Measurements from ENCODE around the gene KREMEN1. TPM values are rescaled to one million over a fixed set of nuclear protein-coding genes. Genes with fewer than 3 reads are reported as not detected.
A peak's percentile ranks its signal among the peaks of the same experiment; 100 is the strongest.

The KREMEN1 gene
- total and polyA plus RNA-seq, 10 of the 15 experiments (the other 5 are each of a cell fraction or from before 2014, with no cell fraction given): 0.10 to 2.5 (median 0.20) TPM; not detected in 1

DNA sequence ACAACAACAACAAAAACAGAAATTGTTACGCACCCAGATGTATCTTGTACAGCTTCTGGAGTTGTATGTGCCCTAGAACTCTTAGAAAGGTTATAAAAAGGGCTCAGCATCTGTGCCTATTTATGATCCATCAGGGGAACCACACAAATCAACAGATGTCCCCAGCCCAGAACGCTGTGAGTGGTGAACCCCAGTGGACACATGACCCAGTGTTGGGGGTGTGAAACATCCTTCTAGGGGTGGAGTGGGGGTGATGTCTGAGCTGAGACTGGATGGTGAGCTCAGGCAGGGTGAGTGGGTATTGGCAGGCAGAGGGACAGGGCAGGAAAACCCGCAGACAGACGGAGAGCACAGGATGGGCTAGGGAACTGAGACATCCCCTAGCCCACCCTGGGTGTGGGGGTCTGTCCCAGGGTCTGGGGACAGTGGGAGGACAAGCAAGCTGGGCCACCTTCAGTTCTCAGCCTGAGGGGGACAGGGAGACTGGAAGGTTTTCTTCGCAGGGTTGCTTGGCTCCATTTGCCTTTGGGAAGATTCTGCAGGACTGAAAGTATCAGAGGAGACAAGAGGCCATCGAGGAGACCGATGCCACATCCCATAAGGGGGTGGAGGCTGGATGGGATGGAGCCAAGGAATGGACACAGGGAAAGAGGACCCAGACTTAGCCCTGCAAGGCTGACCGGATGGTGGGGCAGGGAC, 127.0 kb downstream of the KREMEN1 start:
- Histone ChIP-seq H3K9me3 (replicated peaks; ENCODE audit: control insufficient read depth, insufficient read depth, low read length) (peaks cover 3% of the 10 kb centered on the region; the same call in 2 of the 3 replicates), H3K4me1 (ENCODE audit: control insufficient read depth, insufficient read depth, low read length) (peaks cover 40% of the 10 kb centered on the region), H2AFZ (ENCODE audit: control insufficient read depth, low read depth, low read length) (no peak overlapping the region), H3K4me2 (ENCODE audit: control insufficient read depth, insufficient read depth) (peak overlapping the region; percentile 23; the same call in 1 of the 2 replicates), H3K36me3 (ENCODE audit: control insufficient read depth in 2 of 2, insufficient read depth in 2 of 2, low read length in 1 of 2) (no peaks in the 10 kb centered on the region; a peak in 1 of 4 replicates), H3K27me3 (replicated peaks in 1 of 2; ENCODE audit: control insufficient read depth in 2 of 2, insufficient read depth in 2 of 2, low read length in 1 of 2) (no peaks in the 10 kb centered on the region), H3K27ac (ENCODE audit: control insufficient read depth, insufficient read depth) (no peak overlapping the region), H3K79me2 (ENCODE audit: control insufficient read depth, insufficient read depth, low read length) (peaks cover 8% of the 10 kb centered on the region), H3K9ac (ENCODE audit: control insufficient read depth, insufficient read depth, low read length) (no peak overlapping the region), H4K20me1 (ENCODE audit: control insufficient read depth, insufficient read depth) (no peaks in the 10 kb centered on the region), H3K4me3 (no peak overlapping the region)
- ChIA-PET SMC1A (ENCODE audit: uncharacterized antibody, unreplicated experiment) (interaction anchor here (1.0 to 16.1 kb wide), 3 partner anchors 32 to 46 kb away, joined by 3 to 165 read pairs (median 4); no protein-coding TSS in a partner anchor), RAD21 (ENCODE audit: unreplicated experiment) (interaction anchor here (0.8 to 10.8 kb wide), 4 partner anchors 9 to 46 kb away, joined by 3 to 153 read pairs (median 5); no protein-coding TSS in a partner anchor), CTCF (interaction anchor here (1.2 to 6.7 kb wide), 3 partner anchors 9 to 46 kb away, joined by 4 to 62 read pairs (median 7); no protein-coding TSS in a partner anchor), POLR2A (interaction anchor here (0.6 to 15.3 kb wide), 3 partner anchors 22 to 34 kb away, joined by 3 to 239 read pairs (median 3); no protein-coding TSS in a partner anchor)
- FAIRE-seq (no peak), DNase-seq (ENCODE audit: low read depth, low spot score) (no peak), ATAC-seq (peak; percentile 3; the same call in 2 of the 3 replicates)
- no TSS peak for BruUV-seq (replicated peaks)
- intact Hi-C loops (cut with micrococcal nuclease; ENCODE audit: unreplicated experiment): loop anchor here (5.0 kb wide), 1 partner anchor 123 kb away; no protein-coding TSS in a partner anchor
- in situ Hi-C loops (cut with MboI): loop anchor here (5.0 kb wide), 1 partner anchor 33 kb away; no protein-coding TSS in a partner anchor
- WGBS (ENCODE audit: insufficient coverage, insufficient replicate concordance, low lambda C conversion rate, missing lambda C conversion rate): 78% methylated on average over 8 of the region's 8 CpGs
- TF ChIP-seq NRF1 (conservative IDR thresholded peaks at IDR 0.05; ENCODE audit: low read depth, low read length) (no peak), HDAC2 (IDR thresholded peaks at IDR 0.05) (no peak), BMI1 (IDR thresholded peaks at IDR 0.05; ENCODE audit: borderline replicate concordance) (no peak), RUNX3 (IDR thresholded peaks at IDR 0.05; ENCODE audit: low read length) (peak; percentile 32; the same call in 1 of the 2 replicates), TCF3 (IDR thresholded peaks at IDR 0.05; ENCODE audit: borderline replicate concordance, insufficient read depth, low read depth, low read length) (0 out of 2 replicates have a peak, but pooled peaks have one; percentile 28), EP300 (IDR thresholded peaks at IDR 0.05; ENCODE audit: borderline replicate concordance in 1 of 2, control insufficient read depth in 1 of 2, low read depth in 2 of 2, low read length in 2 of 2) (no peak), RAD51 (IDR thresholded peaks at IDR 0.05) (peak; percentile 54; the same call in 1 of the 2 replicates), BCL11A (IDR thresholded peaks at IDR 0.05; ENCODE audit: low read depth, low read length) (no peak), WRNIP1 (IDR thresholded peaks at IDR 0.05; ENCODE audit: borderline replicate concordance, low read depth, low read length) (no peak), YBX1 (IDR thresholded peaks at IDR 0.05) (no peak), TARDBP (IDR thresholded peaks at IDR 0.05; ENCODE audit: borderline replicate concordance) (no peak), RAD21 (IDR thresholded peaks at IDR 0.05; ENCODE audit: insufficient read depth, low read depth, low read length) (no peak)
- TF ChIP-seq, protein P1, sequence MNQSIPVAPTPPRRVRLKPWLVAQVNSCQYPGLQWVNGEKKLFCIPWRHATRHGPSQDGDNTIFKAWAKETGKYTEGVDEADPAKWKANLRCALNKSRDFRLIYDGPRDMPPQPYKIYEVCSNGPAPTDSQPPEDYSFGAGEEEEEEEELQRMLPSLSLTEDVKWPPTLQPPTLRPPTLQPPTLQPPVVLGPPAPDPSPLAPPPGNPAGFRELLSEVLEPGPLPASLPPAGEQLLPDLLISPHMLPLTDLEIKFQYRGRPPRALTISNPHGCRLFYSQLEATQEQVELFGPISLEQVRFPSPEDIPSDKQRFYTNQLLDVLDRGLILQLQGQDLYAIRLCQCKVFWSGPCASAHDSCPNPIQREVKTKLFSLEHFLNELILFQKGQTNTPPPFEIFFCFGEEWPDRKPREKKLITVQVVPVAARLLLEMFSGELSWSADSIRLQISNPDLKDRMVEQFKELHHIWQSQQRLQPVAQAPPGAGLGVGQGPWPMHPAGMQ (IDR thresholded peaks at IDR 0.05; ENCODE audit: borderline replicate concordance): no peak
- TF ChIP-seq, protein P2, sequence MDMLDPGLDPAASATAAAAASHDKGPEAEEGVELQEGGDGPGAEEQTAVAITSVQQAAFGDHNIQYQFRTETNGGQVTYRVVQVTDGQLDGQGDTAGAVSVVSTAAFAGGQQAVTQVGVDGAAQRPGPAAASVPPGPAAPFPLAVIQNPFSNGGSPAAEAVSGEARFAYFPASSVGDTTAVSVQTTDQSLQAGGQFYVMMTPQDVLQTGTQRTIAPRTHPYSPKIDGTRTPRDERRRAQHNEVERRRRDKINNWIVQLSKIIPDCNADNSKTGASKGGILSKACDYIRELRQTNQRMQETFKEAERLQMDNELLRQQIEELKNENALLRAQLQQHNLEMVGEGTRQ (IDR thresholded peaks at IDR 0.05; ENCODE audit: borderline replicate concordance, low read depth, low read length): no peak; the same call in 1 of the 2 replicates
- TF ChIP-seq, protein P3, sequence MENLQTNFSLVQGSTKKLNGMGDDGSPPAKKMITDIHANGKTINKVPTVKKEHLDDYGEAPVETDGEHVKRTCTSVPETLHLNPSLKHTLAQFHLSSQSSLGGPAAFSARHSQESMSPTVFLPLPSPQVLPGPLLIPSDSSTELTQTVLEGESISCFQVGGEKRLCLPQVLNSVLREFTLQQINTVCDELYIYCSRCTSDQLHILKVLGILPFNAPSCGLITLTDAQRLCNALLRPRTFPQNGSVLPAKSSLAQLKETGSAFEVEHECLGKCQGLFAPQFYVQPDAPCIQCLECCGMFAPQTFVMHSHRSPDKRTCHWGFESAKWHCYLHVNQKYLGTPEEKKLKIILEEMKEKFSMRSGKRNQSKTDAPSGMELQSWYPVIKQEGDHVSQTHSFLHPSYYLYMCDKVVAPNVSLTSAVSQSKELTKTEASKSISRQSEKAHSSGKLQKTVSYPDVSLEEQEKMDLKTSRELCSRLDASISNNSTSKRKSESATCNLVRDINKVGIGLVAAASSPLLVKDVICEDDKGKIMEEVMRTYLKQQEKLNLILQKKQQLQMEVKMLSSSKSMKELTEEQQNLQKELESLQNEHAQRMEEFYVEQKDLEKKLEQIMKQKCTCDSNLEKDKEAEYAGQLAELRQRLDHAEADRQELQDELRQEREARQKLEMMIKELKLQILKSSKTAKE (IDR thresholded peaks at IDR 0.05; ENCODE audit: low read depth, poor library complexity, severe bottlenecking): no peak
- TF ChIP-seq, protein P4, sequence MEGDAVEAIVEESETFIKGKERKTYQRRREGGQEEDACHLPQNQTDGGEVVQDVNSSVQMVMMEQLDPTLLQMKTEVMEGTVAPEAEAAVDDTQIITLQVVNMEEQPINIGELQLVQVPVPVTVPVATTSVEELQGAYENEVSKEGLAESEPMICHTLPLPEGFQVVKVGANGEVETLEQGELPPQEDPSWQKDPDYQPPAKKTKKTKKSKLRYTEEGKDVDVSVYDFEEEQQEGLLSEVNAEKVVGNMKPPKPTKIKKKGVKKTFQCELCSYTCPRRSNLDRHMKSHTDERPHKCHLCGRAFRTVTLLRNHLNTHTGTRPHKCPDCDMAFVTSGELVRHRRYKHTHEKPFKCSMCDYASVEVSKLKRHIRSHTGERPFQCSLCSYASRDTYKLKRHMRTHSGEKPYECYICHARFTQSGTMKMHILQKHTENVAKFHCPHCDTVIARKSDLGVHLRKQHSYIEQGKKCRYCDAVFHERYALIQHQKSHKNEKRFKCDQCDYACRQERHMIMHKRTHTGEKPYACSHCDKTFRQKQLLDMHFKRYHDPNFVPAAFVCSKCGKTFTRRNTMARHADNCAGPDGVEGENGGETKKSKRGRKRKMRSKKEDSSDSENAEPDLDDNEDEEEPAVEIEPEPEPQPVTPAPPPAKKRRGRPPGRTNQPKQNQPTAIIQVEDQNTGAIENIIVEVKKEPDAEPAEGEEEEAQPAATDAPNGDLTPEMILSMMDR (IDR thresholded peaks at IDR 0.05 in 2 of 3, conservative IDR thresholded peaks at IDR 0.05 in 1 of 3; ENCODE audit: control insufficient read depth in 2 of 3, extremely low read depth in 1 of 3, insufficient read depth in 1 of 3, low read depth in 3 of 3, low read length in 3 of 3): no peak
